OCI-LY7 (cell line): ENCODE results near the gene LYZ. TPM values are rescaled to one million over a fixed set of nuclear protein-coding genes. Genes with fewer than 3 reads are reported as not detected.

Experiments
- BruUV-seq: library from RNA; stranded (reverse); fragments of 400-500 nt; replicated peaks from 2 replicates; lab custom pipeline; 2021; lab: Mats Ljungman, UMichigan
- CTCF ChIA-PET: fragments of 300-600 bp; sonication (Branson Sonifier 250); formaldehyde crosslinking; loops from one replicate; lab custom pipeline; 2022; ENCODE audit warnings: antibody characterized with exemption; ENCODE audit not compliant: unreplicated experiment; lab: Charles Lee
- POLR2A ChIA-PET: fragments of 300-600 bp; sonication (Branson Sonifier 250); formaldehyde crosslinking; loops from one replicate; lab custom pipeline; 2022; ENCODE audit warnings: antibody characterized with exemption; lab: Charles Lee
- DNase-seq: peaks from one replicate; pipeline ENCODE4 v3.0.0-alpha.2; 2015; ENCODE audit warnings: low spot score
- H2AFZ ChIP-seq: fragments of 200-600 bp; sonication (generic), shearing (Covaris generic); 2 replicates; pipeline ENCODE4 v1.6.1; 2014; ENCODE audit warnings: mild to moderate bottlenecking, antibody characterized with exemption, low read length, moderate library complexity
- H3K27ac ChIP-seq: fragments of 200-600 bp; sonication (generic); 2 replicates; pipeline ENCODE4 v1.5.1; 2014; ENCODE audit warnings: mixed run types, low read depth, mild to moderate bottlenecking, moderate library complexity, low read length, inconsistent platforms; ENCODE audit not compliant: poor library complexity, severe bottlenecking
- H3K36me3 ChIP-seq: fragments of 200-600 bp; sonication (generic); 2 replicates; pipeline ENCODE4 v1.6.1; 2014; ENCODE audit warnings: mild to moderate bottlenecking, antibody characterized with exemption, low read length, moderate library complexity, mixed read lengths; ENCODE audit not compliant: insufficient read depth
- H3K4me1 ChIP-seq: fragments of 200-600 bp; sonication (generic); 2 replicates; pipeline ENCODE4 v1.5.1; 2014; ENCODE audit warnings: mild to moderate bottlenecking, low read length; ENCODE audit not compliant: insufficient read depth, poor library complexity, severe bottlenecking
- H3K4me2 ChIP-seq: fragments of 200-600 bp; sonication (generic); 2 replicates; pipeline ENCODE4 v1.6.1; 2014; ENCODE audit warnings: mild to moderate bottlenecking, low read length
- H3K4me3 ChIP-seq: fragments of 200-600 bp; sonication (generic); 2 replicates; pipeline ENCODE4 v1.5.1; 2014; ENCODE audit warnings: mild to moderate bottlenecking, low read depth, low read length; ENCODE audit not compliant: poor library complexity, severe bottlenecking
- H3K79me2 ChIP-seq: fragments of 200-600 bp; sonication (generic); 2 replicates; pipeline ENCODE4 v1.6.1; 2016; ENCODE audit warnings: low read depth, mild to moderate bottlenecking, low read length, moderate library complexity, mixed read lengths; ENCODE audit not compliant: insufficient read depth
- H3K9me2 ChIP-seq: fragments of 200-600 bp; sonication (generic); 2 replicates; pipeline ENCODE4 v1.6.1; 2016; ENCODE audit warnings: mild to moderate bottlenecking, low read length, mixed read lengths; ENCODE audit not compliant: insufficient read depth
- H3K9me3 ChIP-seq: fragments of 200-600 bp; sonication (generic); 2 replicates; pipeline ENCODE4 v1.6.1; 2014; ENCODE audit warnings: mild to moderate bottlenecking, mixed run types, low read length, mixed read lengths
- H4K20me1 ChIP-seq: fragments of 200-600 bp; sonication (generic); 2 replicates; pipeline ENCODE4 v1.6.1; 2014; ENCODE audit warnings: mild to moderate bottlenecking, antibody characterized with exemption, low read length, moderate library complexity, mixed read lengths; ENCODE audit not compliant: insufficient read depth
- CTCF ChIP-seq: fragments of 200-600 bp; sonication (generic); conservative IDR thresholded peaks from 2 replicates; pipeline ENCODE4 v1.5.1; 2014; ENCODE audit warnings: mild to moderate bottlenecking, antibody characterized with exemption, low read length, moderate library complexity, mixed read lengths
- EZH2phosphoT487 ChIP-seq: fragments of 200-600 bp; sonication (generic); IDR thresholded peaks from 2 replicates; pipeline ENCODE4 v1.6.1; 2018; ENCODE audit warnings: low read depth, borderline replicate concordance, mild to moderate bottlenecking, mixed run types, antibody characterized with exemption, low read length, moderate library complexity, mixed read lengths
- intact Hi-C: fragments of 100-400 bp; cut with micrococcal nuclease; formaldehyde crosslinking; loops from one replicate; pipeline ENCODE4 v1.10.0; 2022; ENCODE audit not compliant: unreplicated experiment
- total RNA-seq, 2 experiments: library from RNA; depleted of rRNA in 1 of 2; stranded (reverse); fragments of >200 nt in 1 of 2; shearing (Covaris generic) in 1 of 2; gene quantifications; 2 replicates each; pipeline ENCODE4 v1.2.3, GENCODE V29; 2014 to 2022

Gene LYZ
- total RNA-seq, 2 experiments from 2014 or later, result 0.29 TPM; not detected in 1

- no TSS peak for BruUV-seq
- no peak overlapping the region for H2AFZ ChIP-seq
These were observed 6.5 kb downstream of the LYZ start for GRCh38 chr12:69354556-69355187.

GRCh38 chr12:69355363-69356028 is 7.3 kb downstream of the LYZ start:
- no peaks in the 10 kb centered on the region for H4K20me1 ChIP-seq
- H3K27ac ChIP-seq, result no peak overlapping the region
- H3K4me1 ChIP-seq, result peaks cover 13% of the 10 kb centered on the region
- H3K9me2 ChIP-seq, result no peaks in the 10 kb centered on the region
- no TSS peak for BruUV-seq
- ChIA-PET POLR2A (no interaction called here), CTCF (no interaction called here)
- TF ChIP-seq EZH2phosphoT487, result no peak
- no peak for TF ChIP-seq CTCF
- H3K79me2 ChIP-seq, result peaks cover 7% of the 10 kb centered on the region
- no peak overlapping the region for H3K4me2 ChIP-seq
- H2AFZ ChIP-seq, result no peak overlapping the region
- no peak overlapping the region for H3K4me3 ChIP-seq
- H3K36me3 ChIP-seq, result no peaks in the 10 kb centered on the region
- DNase-seq, result no peak
- intact Hi-C loops, result loop anchor here (2.0 to 5.0 kb wide), 2 partner anchors 65 to 282 kb away; no protein-coding TSS in a partner anchor
- no peaks in the 10 kb centered on the region for H3K9me3 ChIP-seq

More at GRCh38 chr12:69354556-69355187, 6.5 kb downstream of the LYZ start:
- H3K79me2 ChIP-seq, result no peaks in the 10 kb centered on the region
- POLR2A ChIA-PET, result interaction anchor here (0.6 to 1.0 kb wide), 2 partner anchors 12 to 74 kb away, joined by 3 to 4 read pairs; no protein-coding TSS in a partner anchor
- peaks cover 13% of the 10 kb centered on the region for H3K4me1 ChIP-seq
- no peaks in the 10 kb centered on the region for H3K9me2 ChIP-seq
- TF ChIP-seq EZH2phosphoT487 (no peak), CTCF (no peak)
- no peaks in the 10 kb centered on the region for H3K36me3 ChIP-seq
- H3K4me2 ChIP-seq, result no peak overlapping the region
- intact Hi-C loops, result loop anchor here (5.0 kb wide), 1 partner anchor 283 kb away; no protein-coding TSS in a partner anchor
- no peak overlapping the region for H3K4me3 ChIP-seq
- CTCF ChIA-PET, result no interaction called here
- H4K20me1 ChIP-seq, result no peaks in the 10 kb centered on the region
- H3K9me3 ChIP-seq, result no peaks in the 10 kb centered on the region
- no peak overlapping the region for H3K27ac ChIP-seq
- DNase-seq, result no peak
